Neuronal stem cell (in vitro differentiated cells): ENCODE data around the gene DDX24.

Experiments used
- DNase-seq: peaks from one replicate; pipeline ENCODE4 v3.0.0-alpha.2; 2013; ENCODE audit warnings: low spot score
- H2AFZ ChIP-seq: one replicate; pipeline ENCODE4 v1.6.1; 2013; ENCODE audit warnings: mild to moderate bottlenecking, low read length, inconsistent platforms
- H2AK5ac ChIP-seq: 2 replicates; pipeline ENCODE4 v1.6.1; 2013; ENCODE audit warnings: low read depth, mild to moderate bottlenecking, inconsistent platforms, low read length, moderate library complexity, mixed read lengths
- H2BK120ac ChIP-seq: 2 replicates; pipeline ENCODE4 v1.6.1; 2013; ENCODE audit warnings: low read depth, mild to moderate bottlenecking, inconsistent platforms, low read length, moderate library complexity, mixed read lengths
- H2BK12ac ChIP-seq: one replicate; pipeline ENCODE4 v1.6.1; 2013; ENCODE audit warnings: low read length, inconsistent platforms
- H2BK15ac ChIP-seq: 2 replicates; pipeline ENCODE4 v1.6.1; 2013; ENCODE audit warnings: mild to moderate bottlenecking, low read length, inconsistent platforms, mixed read lengths
- H2BK5ac ChIP-seq: one replicate; pipeline ENCODE4 v1.6.1; 2013; ENCODE audit warnings: inconsistent platforms, mild to moderate bottlenecking, low read length, moderate library complexity
- H3K14ac ChIP-seq: one replicate; pipeline ENCODE4 v1.6.1; 2013; ENCODE audit warnings: low read length, inconsistent platforms
- H3K18ac ChIP-seq: 2 replicates; pipeline ENCODE4 v1.6.1; 2013; ENCODE audit warnings: low read length, inconsistent platforms
- H3K23ac ChIP-seq: 2 replicates; pipeline ENCODE4 v1.6.1; 2013; ENCODE audit warnings: low read depth, mild to moderate bottlenecking, mixed read lengths, low read length, inconsistent platforms; ENCODE audit not compliant: poor library complexity
- H3K27ac ChIP-seq: replicated peaks from 3 replicates; pipeline ENCODE4 v1.5.1; 2013; ENCODE audit warnings: low read length, inconsistent platforms
- H3K27me3 ChIP-seq, 3 experiments: 2 replicates each; pipeline ENCODE4 v1.6.1; 2013; ENCODE audit warnings: low read length in 3 of 3, mild to moderate bottlenecking in 2 of 3, inconsistent platforms in 1 of 3, low read depth in 1 of 3, mixed read lengths in 1 of 3, moderate library complexity in 1 of 3; ENCODE audit not compliant: control insufficient read depth in 3 of 3, insufficient read depth in 3 of 3
- H3K36me3 ChIP-seq, 2 donors: replicated peaks in 1 of 2; 2 replicates each; pipeline ENCODE4 v1.6.1; 2013; ENCODE audit warnings: low read length in 2 of 2; ENCODE audit not compliant: control insufficient read depth in 2 of 2, insufficient read depth in 2 of 2
- H3K4ac ChIP-seq: 2 replicates; pipeline ENCODE4 v1.6.1; 2013; ENCODE audit warnings: inconsistent platforms, mild to moderate bottlenecking, low read length, moderate library complexity
- H3K4me1 ChIP-seq, 2 donors: 1 replicate in 1 of 2; 2 replicates in 1 of 2; pipeline ENCODE4 v1.6.1; 2013; ENCODE audit warnings: low read length in 2 of 2, low read depth in 1 of 2; ENCODE audit not compliant: control insufficient read depth in 2 of 2, insufficient read depth in 1 of 2
- H3K4me2 ChIP-seq: one replicate; pipeline ENCODE4 v1.6.1; 2013; ENCODE audit warnings: mild to moderate bottlenecking, low read length, inconsistent platforms; ENCODE audit not compliant: insufficient read depth, poor library complexity, severe bottlenecking
- H3K4me3 ChIP-seq, 2 donors: 2 replicates each; pipeline ENCODE4 v1.5.1; 2013; ENCODE audit warnings: low read length in 2 of 2, mild to moderate bottlenecking in 2 of 2, inconsistent platforms in 1 of 2, moderate library complexity in 1 of 2
- H3K79me1 ChIP-seq: one replicate; pipeline ENCODE4 v1.6.1; 2013; ENCODE audit warnings: low read depth, mild to moderate bottlenecking, inconsistent platforms, low read length, moderate library complexity
- H3K9ac ChIP-seq: one replicate; pipeline ENCODE4 v1.6.1; 2013; ENCODE audit warnings: mild to moderate bottlenecking, low read depth, low read length, inconsistent platforms; ENCODE audit not compliant: poor library complexity
- H3K9me3 ChIP-seq, 2 donors: replicated peaks in 1 of 2; 2 replicates each; pipeline versions ENCODE3 to v1.6.1; 2013; ENCODE audit warnings: low read length in 2 of 2, mild to moderate bottlenecking in 2 of 2, inconsistent platforms in 1 of 2, low read depth in 1 of 2, mixed read lengths in 1 of 2, moderate library complexity in 1 of 2; ENCODE audit not compliant: control insufficient read depth in 2 of 2, insufficient read depth in 1 of 2
- H4K8ac ChIP-seq: one replicate; pipeline ENCODE4 v1.6.1; 2013; ENCODE audit warnings: low read depth, mild to moderate bottlenecking, inconsistent platforms, low read length, moderate library complexity
- H4K91ac ChIP-seq: one replicate; pipeline ENCODE4 v1.6.1; 2013; ENCODE audit warnings: low read length, low read depth, mild to moderate bottlenecking, inconsistent platforms; ENCODE audit not compliant: poor library complexity
- WGBS, 2 donors: extraction: QIAGEN DNeasy Blood & Tissue Kit; methylation state at CpG; one replicate each; pipeline ENCODE4 v1.1.7; 2013; ENCODE audit warnings: missing lambda C conversion rate in 2 of 2, mixed read lengths in 1 of 2; ENCODE audit not compliant: insufficient read length in 2 of 2, insufficient replicate concordance in 1 of 2; ENCODE audit errors: extremely low coverage in 2 of 2; 5-methylcytosine and 5-hydroxymethylcytosine counted together

Gene DDX24

DNA sequence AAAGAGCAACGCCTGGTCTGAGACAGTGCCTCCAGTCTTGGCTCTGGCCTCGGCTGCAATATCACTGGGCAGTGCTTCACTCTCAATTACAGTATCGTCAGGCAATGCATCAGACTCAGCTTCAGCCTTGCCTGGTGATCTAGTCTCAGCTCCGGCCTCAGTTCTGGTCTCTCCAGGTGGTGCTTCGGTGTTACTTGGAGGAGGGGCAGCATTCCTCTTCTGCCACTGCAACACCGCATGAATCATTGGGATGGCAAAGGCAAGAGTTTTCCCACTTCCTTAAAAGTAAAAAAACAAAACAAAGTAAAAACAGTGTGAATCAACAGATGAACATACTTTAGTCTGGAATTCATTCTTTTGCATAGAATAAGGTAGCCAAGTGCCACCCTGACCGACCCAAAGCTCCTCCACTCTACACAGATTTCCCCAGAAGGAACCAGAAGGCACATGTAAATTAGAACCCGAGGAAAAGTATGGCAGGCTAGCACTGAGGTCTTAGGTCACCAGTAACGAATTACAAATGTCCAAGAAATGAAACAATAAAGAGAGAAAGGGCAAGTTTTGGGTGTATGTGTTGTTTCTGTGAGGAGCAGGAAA lies 18.6 kb downstream of the DDX24 start:
- no peak overlapping the region for H2BK12ac ChIP-seq
- no peak overlapping the region for H3K18ac ChIP-seq
- H3K4ac ChIP-seq, result no peak overlapping the region
- H3K79me1 ChIP-seq, result peaks cover 9% of the 10 kb centered on the region
- no peak overlapping the region for H2BK5ac ChIP-seq
- no CpG with 5 or more reads among the region's 9 CpGs for WGBS, 2 donors
- H2BK15ac ChIP-seq, result no peak overlapping the region
- H3K27ac ChIP-seq, result no peak overlapping the region
- H2AFZ ChIP-seq, result no peak overlapping the region
- peaks cover 0 to 5% of the 10 kb centered on the region in 2 donors for H3K9me3 ChIP-seq
- H3K4me1 ChIP-seq, result peaks cover 0 to 5% of the 10 kb centered on the region in 2 donors
- no peak overlapping the region for H2BK120ac ChIP-seq
- no peaks in the 10 kb centered on the region for H3K27me3 ChIP-seq
- no peak overlapping the region for H3K4me2 ChIP-seq
- H2AK5ac ChIP-seq, result no peak overlapping the region
- H4K91ac ChIP-seq, result no peak overlapping the region
- H3K36me3 ChIP-seq, result peaks cover 33 to 77% of the 10 kb centered on the region in 2 donors
- H3K4me3 ChIP-seq, result no peak overlapping the region
- no peak overlapping the region for H3K14ac ChIP-seq
- H3K23ac ChIP-seq, result no peak overlapping the region
- DNase-seq, result no peak
- H4K8ac ChIP-seq, result no peak overlapping the region
- H3K9ac ChIP-seq, result no peak overlapping the region

DNA sequence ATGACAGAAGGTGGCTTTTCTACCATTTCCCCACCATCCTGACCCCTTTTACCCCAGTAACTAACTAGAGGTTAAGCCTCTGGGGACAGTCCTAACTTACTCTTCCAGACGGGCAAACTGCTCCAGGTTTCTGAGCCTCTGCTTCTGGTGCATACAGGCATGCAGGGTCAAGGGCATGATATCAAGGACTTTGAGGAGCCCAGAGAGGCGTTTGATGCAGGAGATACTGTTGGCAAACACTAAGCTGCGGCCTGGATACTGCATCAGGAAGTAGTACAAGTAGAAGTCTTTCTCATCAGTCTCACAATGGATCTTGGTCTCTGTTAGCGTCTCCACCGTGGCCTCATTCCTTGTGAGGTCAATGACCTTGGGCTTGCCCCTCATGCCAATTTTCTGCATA lies 21.0 kb downstream of the DDX24 start:
- WGBS, 2 donors, result no CpG with 5 or more reads among the region's 5 CpGs
- no peak overlapping the region for H2AFZ ChIP-seq
- no peak overlapping the region for H3K4ac ChIP-seq
- no peak overlapping the region for H3K4me2 ChIP-seq
- H3K79me1 ChIP-seq, result peaks cover 2% of the 10 kb centered on the region
- peaks cover 41 to 97% of the 10 kb centered on the region in 2 donors for H3K36me3 ChIP-seq
- H2AK5ac ChIP-seq, result no peak overlapping the region
- H3K18ac ChIP-seq, result no peak overlapping the region
- H2BK5ac ChIP-seq, result no peak overlapping the region
- DNase-seq, result no peak
- H2BK120ac ChIP-seq, result no peak overlapping the region
- no peak overlapping the region for H2BK15ac ChIP-seq
- no peaks in the 10 kb centered on the region for H3K27me3 ChIP-seq
- no peak overlapping the region for H3K4me3 ChIP-seq
- no peak overlapping the region for H4K8ac ChIP-seq
- no peak overlapping the region for H3K27ac ChIP-seq
- H3K14ac ChIP-seq, result no peak overlapping the region
- H4K91ac ChIP-seq, result no peak overlapping the region
- H2BK12ac ChIP-seq, result no peak overlapping the region
- H3K9me3 ChIP-seq, result no peaks in the 10 kb centered on the region
- no peaks in the 10 kb centered on the region for H3K4me1 ChIP-seq
- no peak overlapping the region for H3K9ac ChIP-seq
- H3K23ac ChIP-seq, result no peak overlapping the region

DNA sequence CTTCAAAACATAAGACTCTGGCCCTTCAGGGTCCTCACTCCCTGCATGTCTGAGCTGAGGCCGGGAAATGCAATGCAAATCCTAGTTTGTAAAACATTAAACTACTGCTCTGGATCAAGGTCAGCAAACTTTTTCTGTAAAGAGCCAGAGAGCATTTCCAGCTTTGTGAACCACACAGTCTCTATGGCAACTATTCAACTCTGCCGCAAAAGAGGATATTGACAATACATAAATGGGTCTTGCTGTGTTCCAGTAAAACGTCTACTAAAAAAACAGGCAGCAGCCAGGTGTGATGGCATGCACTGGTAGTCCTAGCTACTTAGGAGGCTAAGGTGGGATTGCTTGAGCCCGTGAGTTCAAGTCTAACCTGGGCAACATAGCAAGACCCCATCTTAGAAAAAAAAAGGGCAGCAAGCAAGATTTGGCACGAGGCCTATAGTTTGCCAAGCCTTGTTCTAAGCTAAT lies 22.3 kb downstream of the DDX24 start:
- Histone ChIP-seq H2BK15ac (no peak overlapping the region), H2AK5ac (no peak overlapping the region), H3K9ac (no peak overlapping the region), H3K36me3 (peaks cover 50 to 99% of the 10 kb centered on the region in 2 donors), H3K4me3 (no peak overlapping the region), H3K14ac (no peak overlapping the region), H2BK5ac (no peak overlapping the region), H2BK120ac (no peak overlapping the region), H2AFZ (no peak overlapping the region), H3K79me1 (peaks cover 4% of the 10 kb centered on the region), H3K9me3 (no peaks in the 10 kb centered on the region), H3K4ac (no peak overlapping the region), H4K8ac (no peak overlapping the region), H3K27ac (no peak overlapping the region), H4K91ac (no peak overlapping the region), H3K4me1 (no peaks in the 10 kb centered on the region), H3K23ac (no peak overlapping the region), H3K4me2 (no peak overlapping the region), H3K27me3 (no peaks in the 10 kb centered on the region), H2BK12ac (no peak overlapping the region), H3K18ac (no peak overlapping the region)
- DNase-seq, result no peak
- WGBS, 2 donors, result no CpG with 5 or more reads among the region's 5 CpGs

DNA sequence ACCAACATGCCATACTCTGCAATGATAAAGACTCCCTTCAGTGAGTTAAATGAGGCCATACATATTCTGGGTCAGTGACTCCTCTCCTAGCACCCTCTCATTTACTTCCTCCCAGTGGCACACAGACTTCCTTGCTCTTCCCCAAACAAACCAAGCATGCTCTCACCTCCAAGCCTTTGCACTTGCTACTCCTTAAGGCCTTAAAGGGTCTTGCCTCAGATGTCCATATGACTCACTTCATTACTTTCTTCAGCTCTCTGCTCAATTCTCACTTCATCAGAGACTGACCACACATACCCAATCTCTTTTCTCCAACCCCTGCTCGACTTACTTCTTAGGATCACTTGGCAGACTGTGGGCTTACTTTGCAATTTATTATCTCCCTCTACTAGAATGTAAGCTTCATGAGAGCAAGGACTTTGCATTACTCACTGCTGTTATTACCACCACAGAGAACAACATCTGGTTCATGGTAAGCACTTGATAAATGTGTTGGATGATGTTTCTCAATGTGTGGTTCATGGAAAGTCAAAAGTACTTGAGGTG lies 22.8 kb downstream of the DDX24 start:
- Histone ChIP-seq H3K27me3 (no peaks in the 10 kb centered on the region), H2BK15ac (no peak overlapping the region), H2BK120ac (no peak overlapping the region), H2AFZ (no peak overlapping the region), H3K27ac (no peak overlapping the region), H3K23ac (no peak overlapping the region), H3K4me1 (no peaks in the 10 kb centered on the region), H2AK5ac (no peak overlapping the region), H4K91ac (no peak overlapping the region), H3K79me1 (peaks cover 4% of the 10 kb centered on the region), H3K4ac (no peak overlapping the region), H3K9ac (no peak overlapping the region), H3K18ac (no peak overlapping the region), H2BK5ac (no peak overlapping the region), H3K4me2 (no peak overlapping the region), H4K8ac (no peak overlapping the region), H3K14ac (no peak overlapping the region), H2BK12ac (no peak overlapping the region), H3K36me3 (peaks cover 50 to 98% of the 10 kb centered on the region in 2 donors), H3K4me3 (no peak overlapping the region), H3K9me3 (no peaks in the 10 kb centered on the region)
- no CpG with 5 or more reads among the region's 1 CpG for WGBS, 2 donors
- no peak for DNase-seq
